ENCODE data around the gene CCDC18. TPM values are rescaled to one million over a fixed set of nuclear protein-coding genes. Genes with fewer than 3 reads are reported as not detected.

CCDC18 gene
- polyA plus RNA-seq, 1 donor from 2014 or later: 5.7 TPM

DNA sequence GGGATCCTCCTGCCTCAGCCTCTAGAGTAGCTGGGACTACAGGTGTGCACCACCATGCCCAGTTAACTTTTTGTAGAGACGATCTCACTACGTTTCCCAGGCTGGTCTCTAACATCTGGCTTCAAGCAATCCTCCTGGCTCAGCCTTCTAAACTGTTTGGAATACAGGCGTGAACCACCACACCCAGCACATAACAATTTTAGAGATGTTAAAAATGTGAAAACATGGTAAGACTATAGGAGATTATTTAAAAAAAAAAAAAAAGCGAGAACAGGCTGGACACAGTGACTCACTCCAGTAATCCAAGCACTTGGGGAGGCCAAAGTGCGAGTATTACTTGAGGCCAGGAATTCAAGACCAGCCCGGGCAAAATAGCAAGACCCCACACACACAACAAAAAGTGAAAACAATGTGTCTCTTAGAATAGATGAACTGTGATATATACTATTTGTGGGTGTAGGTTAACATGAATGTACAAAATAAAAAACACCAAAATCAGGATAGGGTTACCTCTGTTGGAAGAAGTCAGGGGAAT, 19.6 kb downstream of the CCDC18 start:
- no peaks in the 10 kb centered on the region for H3K79me2 ChIP-seq (replicated peaks; ENCODE audit: insufficient read depth, low read length)
- H3K4me3 ChIP-seq (ENCODE audit: low read length): no peak overlapping the region
- no peak overlapping the region for H3K9ac ChIP-seq (ENCODE audit: low read length)
- no peak overlapping the region for H3K4me2 ChIP-seq (ENCODE audit: low read length)
- no peak overlapping the region for H2AFZ ChIP-seq (ENCODE audit: low read depth, low read length)
- no peaks in the 10 kb centered on the region for H3K9me2 ChIP-seq (ENCODE audit: insufficient read depth, low read length)
- no peak overlapping the region for H3K27ac ChIP-seq (ENCODE audit: low read length)
- TF ChIP-seq POLR2AphosphoS5 (IDR thresholded peaks at IDR 0.05) (no peak), RAD21 (conservative IDR thresholded peaks at IDR 0.05) (no peak), MXI1 (conservative IDR thresholded peaks at IDR 0.05; ENCODE audit: poor library complexity, severe bottlenecking) (no peak), SMC3 (conservative IDR thresholded peaks at IDR 0.05; ENCODE audit: poor library complexity) (no peak), EZH2 (IDR thresholded peaks at IDR 0.05; ENCODE audit: borderline replicate concordance, insufficient read depth, low read length, poor library complexity, severe bottlenecking) (no peak), EP300 (conservative IDR thresholded peaks at IDR 0.05; ENCODE audit: poor library complexity, severe bottlenecking) (no peak), TAF1 (IDR thresholded peaks at IDR 0.05; ENCODE audit: low read depth) (no peak)
- TF ChIP-seq, protein P1, sequence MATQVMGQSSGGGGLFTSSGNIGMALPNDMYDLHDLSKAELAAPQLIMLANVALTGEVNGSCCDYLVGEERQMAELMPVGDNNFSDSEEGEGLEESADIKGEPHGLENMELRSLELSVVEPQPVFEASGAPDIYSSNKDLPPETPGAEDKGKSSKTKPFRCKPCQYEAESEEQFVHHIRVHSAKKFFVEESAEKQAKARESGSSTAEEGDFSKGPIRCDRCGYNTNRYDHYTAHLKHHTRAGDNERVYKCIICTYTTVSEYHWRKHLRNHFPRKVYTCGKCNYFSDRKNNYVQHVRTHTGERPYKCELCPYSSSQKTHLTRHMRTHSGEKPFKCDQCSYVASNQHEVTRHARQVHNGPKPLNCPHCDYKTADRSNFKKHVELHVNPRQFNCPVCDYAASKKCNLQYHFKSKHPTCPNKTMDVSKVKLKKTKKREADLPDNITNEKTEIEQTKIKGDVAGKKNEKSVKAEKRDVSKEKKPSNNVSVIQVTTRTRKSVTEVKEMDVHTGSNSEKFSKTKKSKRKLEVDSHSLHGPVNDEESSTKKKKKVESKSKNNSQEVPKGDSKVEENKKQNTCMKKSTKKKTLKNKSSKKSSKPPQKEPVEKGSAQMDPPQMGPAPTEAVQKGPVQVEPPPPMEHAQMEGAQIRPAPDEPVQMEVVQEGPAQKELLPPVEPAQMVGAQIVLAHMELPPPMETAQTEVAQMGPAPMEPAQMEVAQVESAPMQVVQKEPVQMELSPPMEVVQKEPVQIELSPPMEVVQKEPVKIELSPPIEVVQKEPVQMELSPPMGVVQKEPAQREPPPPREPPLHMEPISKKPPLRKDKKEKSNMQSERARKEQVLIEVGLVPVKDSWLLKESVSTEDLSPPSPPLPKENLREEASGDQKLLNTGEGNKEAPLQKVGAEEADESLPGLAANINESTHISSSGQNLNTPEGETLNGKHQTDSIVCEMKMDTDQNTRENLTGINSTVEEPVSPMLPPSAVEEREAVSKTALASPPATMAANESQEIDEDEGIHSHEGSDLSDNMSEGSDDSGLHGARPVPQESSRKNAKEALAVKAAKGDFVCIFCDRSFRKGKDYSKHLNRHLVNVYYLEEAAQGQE (IDR thresholded peaks at IDR 0.05; ENCODE audit: borderline replicate concordance): no peak
- TF ChIP-seq, protein P2, sequence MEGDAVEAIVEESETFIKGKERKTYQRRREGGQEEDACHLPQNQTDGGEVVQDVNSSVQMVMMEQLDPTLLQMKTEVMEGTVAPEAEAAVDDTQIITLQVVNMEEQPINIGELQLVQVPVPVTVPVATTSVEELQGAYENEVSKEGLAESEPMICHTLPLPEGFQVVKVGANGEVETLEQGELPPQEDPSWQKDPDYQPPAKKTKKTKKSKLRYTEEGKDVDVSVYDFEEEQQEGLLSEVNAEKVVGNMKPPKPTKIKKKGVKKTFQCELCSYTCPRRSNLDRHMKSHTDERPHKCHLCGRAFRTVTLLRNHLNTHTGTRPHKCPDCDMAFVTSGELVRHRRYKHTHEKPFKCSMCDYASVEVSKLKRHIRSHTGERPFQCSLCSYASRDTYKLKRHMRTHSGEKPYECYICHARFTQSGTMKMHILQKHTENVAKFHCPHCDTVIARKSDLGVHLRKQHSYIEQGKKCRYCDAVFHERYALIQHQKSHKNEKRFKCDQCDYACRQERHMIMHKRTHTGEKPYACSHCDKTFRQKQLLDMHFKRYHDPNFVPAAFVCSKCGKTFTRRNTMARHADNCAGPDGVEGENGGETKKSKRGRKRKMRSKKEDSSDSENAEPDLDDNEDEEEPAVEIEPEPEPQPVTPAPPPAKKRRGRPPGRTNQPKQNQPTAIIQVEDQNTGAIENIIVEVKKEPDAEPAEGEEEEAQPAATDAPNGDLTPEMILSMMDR (IDR thresholded peaks at IDR 0.05; ENCODE audit: poor library complexity, severe bottlenecking): no peak
- no peaks in the 10 kb centered on the region for H3K27me3 ChIP-seq (ENCODE audit: insufficient read depth, low read depth, low read length)
- H4K20me1 ChIP-seq (ENCODE audit: insufficient read depth): no peaks in the 10 kb centered on the region
- no peaks in the 10 kb centered on the region for H3F3A ChIP-seq (ENCODE audit: insufficient read depth, low read length, poor library complexity, severe bottlenecking)
- no peaks in the 10 kb centered on the region for H3K36me3 ChIP-seq (ENCODE audit: insufficient read depth, low read length)
- H3K9me3 ChIP-seq (ENCODE audit: low read length): no peaks in the 10 kb centered on the region

DNA sequence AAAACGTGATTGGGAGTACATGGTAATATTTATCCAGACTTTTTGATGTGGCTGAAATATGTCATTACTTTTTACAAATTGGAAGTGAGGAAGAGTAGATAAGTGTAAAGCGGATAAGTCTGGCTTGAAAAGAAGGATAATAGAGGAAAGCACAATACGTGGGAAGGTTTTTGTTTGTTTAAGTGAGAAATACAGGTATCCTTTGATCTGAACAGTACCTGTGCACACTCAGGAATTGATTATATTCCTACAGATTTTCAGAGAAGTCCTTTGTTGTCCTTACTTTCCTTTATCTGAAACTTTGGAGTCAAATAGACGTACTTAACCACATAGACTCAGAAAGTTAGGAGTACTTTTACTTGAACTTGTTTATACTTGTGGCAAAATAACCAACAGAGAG, 20.2 kb downstream of the CCDC18 start:
- Histone ChIP-seq H3K27me3 (ENCODE audit: insufficient read depth, low read depth, low read length) (no peaks in the 10 kb centered on the region), H3K36me3 (ENCODE audit: insufficient read depth, low read length) (no peaks in the 10 kb centered on the region), H2AFZ (ENCODE audit: low read depth, low read length) (no peak overlapping the region), H4K20me1 (ENCODE audit: insufficient read depth) (no peaks in the 10 kb centered on the region), H3K9ac (ENCODE audit: low read length) (no peak overlapping the region), H3F3A (ENCODE audit: insufficient read depth, low read length, poor library complexity, severe bottlenecking) (no peaks in the 10 kb centered on the region), H3K9me2 (ENCODE audit: insufficient read depth, low read length) (no peaks in the 10 kb centered on the region), H3K4me3 (ENCODE audit: low read length) (no peak overlapping the region), H3K4me2 (ENCODE audit: low read length) (no peak overlapping the region), H3K27ac (ENCODE audit: low read length) (no peak overlapping the region), H3K79me2 (replicated peaks; ENCODE audit: insufficient read depth, low read length) (no peaks in the 10 kb centered on the region), H3K9me3 (ENCODE audit: low read length) (no peaks in the 10 kb centered on the region)
- TF ChIP-seq, protein P2 (IDR thresholded peaks at IDR 0.05; ENCODE audit: poor library complexity, severe bottlenecking): no peak
- no peak for TF ChIP-seq SMC3 (conservative IDR thresholded peaks at IDR 0.05; ENCODE audit: poor library complexity)
